Transverse colon (tissue), 4 donors: ENCODE measurements around the gene SPOUT1. TPM values are rescaled to one million over a fixed set of nuclear protein-coding genes. Genes with fewer than 3 reads are reported as not detected.

Experiments used
- DNase-seq: peaks from one replicate; pipeline ENCODE4 v3.0.0-alpha.2; 2019
- H3K27ac ChIP-seq, 4 donors: fragments of 200-600 bp; sonication (generic); 2 replicates each; pipeline ENCODE4 v1.5.1; 2016 to 2018; ENCODE audit warnings: inconsistent platforms in 4 of 4
- H3K27me3 ChIP-seq: fragments of 200-600 bp; sonication (generic); 2 replicates; pipeline ENCODE4 v1.5.1; 2017; ENCODE audit warnings: inconsistent platforms
- H3K36me3 ChIP-seq, 4 donors: fragments of 200-600 bp; sonication (generic); 2 replicates each; pipeline ENCODE4 v1.5.1; 2017 to 2019; ENCODE audit warnings: inconsistent platforms in 4 of 4
- H3K4me1 ChIP-seq, 4 donors: fragments of 200-600 bp; sonication (generic); 2 replicates each; pipeline ENCODE4 v1.5.1; 2017 to 2020; ENCODE audit warnings: inconsistent platforms in 4 of 4
- H3K4me3 ChIP-seq, 4 donors: fragments of 200-600 bp; sonication (generic); 1 replicate in 1 of 4; 2 replicates in 3 of 4; pipeline versions ENCODE4 v1.5.1 to v1.6.1; 2017 to 2019; ENCODE audit warnings: inconsistent platforms in 4 of 4
- H3K9me3 ChIP-seq, 2 donors: fragments of 200-600 bp; sonication (generic); 2 replicates each; pipeline ENCODE4 v1.5.1; 2017 to 2019; ENCODE audit warnings: inconsistent platforms in 2 of 2
- EP300 ChIP-seq: sonication (generic); formaldehyde crosslinking; IDR thresholded peaks from one replicate; pipeline ENCODE4 v1.6.1; 2017; ENCODE audit warnings: antibody characterized with exemption, low read depth
- POLR2A ChIP-seq: fragments of 450-650 bp; IDR thresholded peaks from one replicate; pipeline ENCODE4 v1.6.1; 2016; ENCODE audit warnings: antibody characterized with exemption, mild to moderate bottlenecking, moderate library complexity
- POLR2AphosphoS5 ChIP-seq, 3 donors: sonication (generic); formaldehyde crosslinking; IDR thresholded peaks; one replicate each; pipeline ENCODE4 v1.6.1; 2016; ENCODE audit warnings: antibody characterized with exemption in 3 of 3
- WGBS, 2 donors: methylation state at CpG; one replicate each; pipeline ENCODE4 v1.1.5; 2018; ENCODE audit warnings: low coverage in 1 of 2; 5-methylcytosine and 5-hydroxymethylcytosine counted together
- in situ Hi-C, 4 donors: fragments of 200-750 bp; cut with MboI; loops; one replicate each; pipeline versions ENCODE4 v1.15.0 to v1.15.1; 2017; ENCODE audit warnings: low sequenced_read_pairs in 3 of 4, low pct_ligation_motif_present in 1 of 4, low pct_unique_long_range_greater_than_20kb in 1 of 4
- intact Hi-C: fragments of 100-400 bp; cut with DNase I; formaldehyde crosslinking; loops from one replicate; pipeline ENCODE4 v1.15.1; 2023; ENCODE audit warnings: low total_unique reads
- total RNA-seq, 4 donors: library from RNA; depleted of rRNA; stranded (reverse); fragments of >200 nt; gene quantifications; one replicate each; pipeline ENCODE4 v1.1.0, GENCODE V29; 2016
- TF ChIP-seq, protein P1 (sequence below), 5 experiments: fragments of 200-600 bp in 3 of 5; fragments of 450-650 bp in 2 of 5; sonication (generic) in 3 of 5; IDR thresholded peaks; 1 replicate in 2 of 5; 2 replicates in 3 of 5; pipeline ENCODE4 v1.5.1; 2016 to 2017; ENCODE audit warnings: antibody characterized with exemption in 5 of 5, inconsistent platforms in 3 of 5, mild to moderate bottlenecking in 2 of 5, moderate library complexity in 1 of 5

Gene SPOUT1
- total RNA-seq, 4 donors from 2014 or later: 19.5 to 48.3 (median 26.6) TPM

DNA sequence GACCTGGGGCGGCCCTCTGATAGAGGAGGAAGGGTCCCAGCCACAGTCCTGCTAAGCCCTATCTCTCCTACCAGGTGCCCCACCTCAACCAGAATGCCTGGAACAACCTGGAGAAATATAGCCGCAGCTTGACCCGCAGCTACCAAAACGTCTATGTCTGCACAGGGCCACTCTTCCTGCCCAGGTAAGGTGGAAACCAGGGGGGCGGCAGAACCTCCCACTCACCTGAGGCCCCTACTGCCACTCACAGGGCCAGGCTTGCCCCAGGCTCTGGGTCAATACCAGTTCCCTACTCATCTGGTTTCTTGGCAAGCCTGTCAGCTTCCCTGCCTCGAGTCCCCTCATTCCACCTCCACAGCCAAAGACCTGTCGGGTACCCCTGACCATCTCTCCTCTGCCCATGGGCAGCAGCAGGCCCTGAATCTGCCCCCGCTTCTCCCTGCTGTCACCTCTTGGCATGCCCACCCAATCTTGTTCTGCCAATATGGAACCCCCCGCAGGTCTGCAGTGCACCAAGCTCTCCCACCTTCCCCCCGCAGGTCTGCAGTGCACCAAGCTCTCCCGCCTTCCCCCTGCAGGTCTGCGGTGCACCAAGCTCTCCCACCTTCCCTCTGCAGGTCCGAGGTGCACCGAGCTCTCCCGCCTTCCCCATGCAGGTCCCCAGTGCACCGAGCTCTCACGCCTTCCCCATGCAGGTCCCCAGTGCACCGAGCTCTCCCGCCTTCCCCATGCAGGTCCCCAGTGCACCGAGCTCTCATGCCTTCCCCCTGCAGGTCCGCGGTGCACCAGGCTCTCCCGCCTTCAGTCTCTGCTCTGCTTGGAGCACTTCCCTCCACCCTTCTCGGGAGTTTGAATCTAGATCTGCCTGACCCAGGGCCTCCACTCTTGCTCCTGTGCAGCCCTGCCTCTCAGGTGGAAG is 8.7 kb downstream of the SPOUT1 start:
- no peak overlapping the region for H3K27ac ChIP-seq
- no peaks in the 10 kb centered on the region for H3K36me3 ChIP-seq
- H3K9me3 ChIP-seq: no peaks in the 10 kb centered on the region
- in situ Hi-C loops (no loop called here), intact Hi-C loops (no loop called here)
- TF ChIP-seq EP300: no peak
- TF ChIP-seq POLR2A: no peak
- no peak for TF ChIP-seq POLR2AphosphoS5 (IDR thresholded peaks at IDR 0.05)
- TF ChIP-seq, protein P1, sequence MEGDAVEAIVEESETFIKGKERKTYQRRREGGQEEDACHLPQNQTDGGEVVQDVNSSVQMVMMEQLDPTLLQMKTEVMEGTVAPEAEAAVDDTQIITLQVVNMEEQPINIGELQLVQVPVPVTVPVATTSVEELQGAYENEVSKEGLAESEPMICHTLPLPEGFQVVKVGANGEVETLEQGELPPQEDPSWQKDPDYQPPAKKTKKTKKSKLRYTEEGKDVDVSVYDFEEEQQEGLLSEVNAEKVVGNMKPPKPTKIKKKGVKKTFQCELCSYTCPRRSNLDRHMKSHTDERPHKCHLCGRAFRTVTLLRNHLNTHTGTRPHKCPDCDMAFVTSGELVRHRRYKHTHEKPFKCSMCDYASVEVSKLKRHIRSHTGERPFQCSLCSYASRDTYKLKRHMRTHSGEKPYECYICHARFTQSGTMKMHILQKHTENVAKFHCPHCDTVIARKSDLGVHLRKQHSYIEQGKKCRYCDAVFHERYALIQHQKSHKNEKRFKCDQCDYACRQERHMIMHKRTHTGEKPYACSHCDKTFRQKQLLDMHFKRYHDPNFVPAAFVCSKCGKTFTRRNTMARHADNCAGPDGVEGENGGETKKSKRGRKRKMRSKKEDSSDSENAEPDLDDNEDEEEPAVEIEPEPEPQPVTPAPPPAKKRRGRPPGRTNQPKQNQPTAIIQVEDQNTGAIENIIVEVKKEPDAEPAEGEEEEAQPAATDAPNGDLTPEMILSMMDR (IDR thresholded peaks at IDR 0.05): no peak
- no peak overlapping the region for H3K4me3 ChIP-seq
- DNase-seq: no peak
- no peaks in the 10 kb centered on the region for H3K27me3 ChIP-seq
- H3K4me1 ChIP-seq: peaks cover 10 to 18% (median 16%) of the 10 kb centered on the region in 4 donors
- 85% methylated on average over 24 of the region's 24 CpGs; no CpG with 5 or more reads in 1 of the 2 donors for WGBS, 2 donors

DNA sequence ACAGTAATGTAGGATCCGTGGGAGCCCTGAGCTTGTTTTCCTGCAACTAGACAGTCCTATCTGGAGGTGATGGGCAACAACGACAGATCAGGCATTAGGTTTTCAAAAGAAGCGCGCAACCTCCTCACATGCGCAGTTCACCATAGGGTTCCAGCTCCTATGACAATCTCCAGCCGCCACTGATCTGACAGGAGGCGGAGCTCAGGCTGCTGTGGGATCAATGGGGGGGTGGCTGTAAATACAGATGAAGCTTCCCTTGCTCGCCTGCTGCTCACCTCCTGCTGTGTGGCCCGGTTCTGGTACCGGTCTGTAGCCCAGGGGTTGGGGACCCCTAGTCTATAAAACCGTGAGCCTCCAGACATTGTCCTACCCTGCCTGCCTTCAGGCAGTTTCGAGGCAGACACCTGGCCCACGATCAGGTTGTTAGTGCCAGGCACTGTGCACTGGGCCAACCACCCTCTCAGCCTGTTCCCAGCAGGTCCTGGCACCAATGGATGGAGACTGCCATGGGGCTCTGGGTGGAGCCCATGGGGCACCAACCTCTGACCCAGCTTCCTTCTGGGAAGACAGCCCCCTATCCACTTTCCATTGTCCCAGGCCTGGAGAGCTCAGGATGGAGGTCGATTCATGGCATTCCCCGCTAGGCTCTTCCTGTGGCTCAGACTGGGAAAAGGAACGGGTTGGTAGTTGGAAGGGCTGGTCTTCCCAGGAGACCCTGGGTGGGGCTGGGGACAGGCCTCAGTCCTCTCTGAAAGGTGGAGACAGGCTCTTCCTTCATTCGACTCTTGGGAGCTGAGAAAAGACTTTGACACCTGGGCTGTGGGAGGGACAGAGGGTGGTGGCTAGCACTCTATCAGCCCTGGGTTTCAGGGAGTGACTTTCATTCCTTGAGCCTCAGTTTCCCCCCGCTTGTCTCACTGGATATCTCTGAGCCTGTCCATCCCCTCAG is 9.6 kb downstream of the SPOUT1 start:
- peak in 2 of 3 donors; percentile 53 to 81 for TF ChIP-seq POLR2AphosphoS5 (IDR thresholded peaks at IDR 0.05)
- TF ChIP-seq, protein P1 (IDR thresholded peaks at IDR 0.05): no peak
- Histone ChIP-seq H3K4me1 (peaks cover 10 to 18% (median 16%) of the 10 kb centered on the region in 4 donors), H3K9me3 (no peaks in the 10 kb centered on the region), H3K36me3 (no peaks in the 10 kb centered on the region), H3K27ac (peak overlapping the region in 2 of 4 donors; percentile 45 to 95), H3K27me3 (no peaks in the 10 kb centered on the region), H3K4me3 (peak overlapping the region in 1 of 4 donors; percentile 57)
- DNase-seq: peak; percentile 47
- WGBS, 2 donors: 40 to 62% methylated on average over 3 to 18 of the region's 18 CpGs
- in situ Hi-C loops (no loop called here), intact Hi-C loops (no loop called here)

DNA sequence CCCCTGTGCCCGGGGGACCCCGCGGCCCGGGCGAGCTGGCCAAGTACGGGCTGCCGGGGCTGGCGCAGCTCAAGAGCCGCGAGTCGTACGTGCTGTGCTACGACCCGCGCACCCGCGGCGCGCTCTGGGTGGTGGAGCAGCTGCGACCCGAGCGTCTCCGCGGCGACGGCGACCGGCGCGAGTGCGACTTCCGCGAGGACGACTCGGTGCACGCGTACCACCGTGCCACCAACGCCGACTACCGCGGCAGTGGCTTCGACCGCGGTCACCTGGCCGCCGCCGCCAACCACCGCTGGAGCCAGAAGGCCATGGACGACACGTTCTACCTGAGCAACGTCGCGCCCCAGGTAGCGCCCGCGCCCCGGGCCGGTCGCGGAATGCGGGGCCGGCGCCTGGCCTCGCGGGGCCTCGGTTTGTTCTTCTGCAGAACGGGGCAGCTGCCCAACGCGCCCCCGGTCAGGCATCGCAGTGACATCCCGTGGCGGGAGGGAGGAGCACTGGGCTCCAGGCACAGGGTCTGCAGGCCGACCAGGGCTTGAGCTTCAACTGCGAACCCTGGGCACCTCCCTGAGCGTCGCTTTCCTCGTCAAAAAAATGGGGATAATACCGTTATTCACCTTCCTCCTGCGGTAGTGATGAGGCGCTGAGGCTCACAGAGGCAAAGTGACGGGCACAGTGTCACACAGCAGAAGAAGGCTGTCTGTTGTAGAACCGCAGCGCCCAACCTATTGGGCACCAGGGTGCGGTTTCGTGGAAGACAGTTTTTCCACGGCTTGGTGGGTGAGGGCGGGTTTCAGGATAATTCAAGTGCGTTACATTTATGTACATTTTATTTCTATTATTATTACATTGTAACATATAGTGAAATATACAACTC is 10.5 kb downstream of the SPOUT1 start:
- Histone ChIP-seq H3K4me1 (peaks cover 10 to 18% (median 16%) of the 10 kb centered on the region in 4 donors), H3K4me3 (peak overlapping the region; percentile 57 to 69 (median 58)), H3K9me3 (no peaks in the 10 kb centered on the region), H3K27me3 (no peaks in the 10 kb centered on the region), H3K36me3 (no peaks in the 10 kb centered on the region), H3K27ac (peak overlapping the region; percentile 84 to 95 (median 90))
- in situ Hi-C loops: no loop called here
- intact Hi-C loops: no loop called here
- TF ChIP-seq EP300 (no peak), POLR2A (no peak), POLR2AphosphoS5 (IDR thresholded peaks at IDR 0.05) (no peak)
- TF ChIP-seq, protein P1 (IDR thresholded peaks at IDR 0.05): no peak
- peak; percentile 43 for DNase-seq
- 10 to 31% methylated on average over 3 to 66 of the region's 90 CpGs for WGBS, 2 donors
